ENCODE data around the gene CLEC2A.
A peak's percentile ranks its signal among the peaks of the same experiment; 100 is the strongest.
"Not testable (repeated sequence)": the region's sequence is repeated elsewhere in the genome, so short reads cannot be mapped to it uniquely, and the experiment has no call there.

Gene CLEC2A, protein sequence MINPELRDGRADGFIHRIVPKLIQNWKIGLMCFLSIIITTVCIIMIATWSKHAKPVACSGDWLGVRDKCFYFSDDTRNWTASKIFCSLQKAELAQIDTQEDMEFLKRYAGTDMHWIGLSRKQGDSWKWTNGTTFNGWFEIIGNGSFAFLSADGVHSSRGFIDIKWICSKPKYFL

DNA sequence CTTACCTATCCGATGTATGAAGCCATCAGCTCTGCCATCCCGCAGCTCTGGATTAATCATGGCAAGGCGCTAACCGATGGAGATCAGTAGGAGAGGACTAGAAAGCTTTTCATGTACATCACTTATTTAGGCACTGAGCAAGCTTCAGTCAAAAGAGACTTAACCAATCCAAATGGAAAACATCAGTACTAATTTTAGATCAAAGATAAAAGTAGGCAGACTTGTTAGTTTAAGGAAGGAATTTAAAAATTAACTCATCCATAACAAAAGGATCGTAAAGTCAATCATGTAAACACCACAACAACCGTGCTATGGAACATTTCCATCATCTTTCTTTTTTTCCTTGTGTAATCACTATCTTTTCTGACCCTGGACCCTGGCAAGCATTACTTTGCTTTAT lies at the start of gene CLEC2A:
Gene CLEC2A, minus strand, starts transcription at position 101 of the 400 bp plus-strand sequence. Its CDS starts 41 bp downstream, at position 60.
- no peak for DNase-seq

DNA sequence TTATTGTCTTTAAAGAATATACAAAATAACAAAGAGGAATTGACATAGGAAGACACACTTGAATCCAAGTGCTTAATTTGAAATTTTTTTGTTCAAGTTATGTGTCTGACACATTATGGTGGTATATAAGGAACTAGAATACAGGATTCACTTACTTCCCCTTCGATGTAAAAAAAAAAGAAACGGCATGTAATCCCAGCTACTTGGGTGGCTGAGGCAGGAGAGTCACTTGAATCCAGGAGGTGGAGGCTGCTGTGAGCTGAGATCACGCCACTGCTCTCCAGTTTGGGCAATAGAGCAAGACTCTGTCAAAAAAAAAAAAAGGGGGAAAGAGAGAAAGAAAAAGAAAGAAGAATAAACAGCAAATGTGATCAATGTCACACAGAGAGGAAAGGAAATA lies 48.0 kb upstream of the CLEC2A start:
- DNase-seq: no peak

DNA sequence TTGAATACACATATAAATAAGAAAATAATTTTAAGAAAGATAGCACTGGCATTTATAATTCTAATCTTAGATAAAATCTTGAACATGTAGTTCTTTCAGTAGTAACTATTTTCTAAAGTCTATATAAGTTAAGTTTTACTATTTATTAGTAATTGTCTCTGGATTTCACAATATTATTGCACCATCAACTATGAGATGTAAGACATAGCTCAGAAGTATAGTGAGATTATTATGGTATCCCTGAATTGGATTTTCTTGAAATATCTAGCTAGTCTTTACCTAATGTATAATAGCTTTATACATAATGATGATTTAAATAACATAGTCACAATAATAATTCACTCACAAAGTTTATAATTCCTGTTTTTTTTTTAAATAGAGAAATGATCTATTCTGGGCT lies 45.7 kb upstream of the CLEC2A start:
- no peak for DNase-seq

DNA sequence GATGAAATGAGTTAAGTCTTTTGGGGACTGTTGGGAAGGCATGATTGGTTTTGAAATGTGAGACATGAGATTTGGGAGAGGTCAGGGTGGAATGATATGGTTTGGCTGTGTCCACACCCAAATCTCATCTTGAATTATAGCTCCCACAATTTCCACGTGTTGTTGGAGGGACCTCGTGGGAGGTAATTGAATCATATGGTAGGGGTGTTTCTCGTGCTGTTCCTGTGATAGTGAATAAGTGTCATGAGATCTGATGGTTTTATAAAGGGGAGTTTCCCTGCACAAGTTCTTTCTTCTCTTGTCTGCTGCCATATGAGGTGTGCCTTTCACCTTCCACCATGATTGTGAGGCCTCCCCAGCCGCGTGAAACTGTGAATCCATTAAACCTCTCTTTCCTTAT lies 44.5 kb upstream of the CLEC2A start:
- not testable (repeated sequence) for DNase-seq

DNA sequence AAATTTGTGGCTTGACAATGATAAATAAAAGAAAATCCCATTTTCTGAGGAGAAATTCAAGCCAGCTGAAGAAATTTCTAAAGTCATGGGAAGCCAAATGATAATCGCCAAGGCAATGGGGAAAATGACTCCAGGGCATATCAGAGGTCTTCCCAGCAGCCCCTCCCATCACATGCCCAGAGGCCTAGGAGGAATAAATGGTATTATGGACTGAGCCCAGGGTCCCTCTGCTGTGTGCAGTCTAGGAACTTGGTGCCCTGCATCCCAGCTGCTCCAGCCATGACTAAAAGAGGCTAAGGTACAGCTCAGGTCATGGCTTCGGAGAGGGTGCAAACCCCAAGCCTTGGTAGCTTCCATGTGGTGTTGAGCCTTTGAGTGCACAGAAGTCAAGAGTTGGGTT lies 43.4 kb upstream of the CLEC2A start:
- no peak for DNase-seq

DNA sequence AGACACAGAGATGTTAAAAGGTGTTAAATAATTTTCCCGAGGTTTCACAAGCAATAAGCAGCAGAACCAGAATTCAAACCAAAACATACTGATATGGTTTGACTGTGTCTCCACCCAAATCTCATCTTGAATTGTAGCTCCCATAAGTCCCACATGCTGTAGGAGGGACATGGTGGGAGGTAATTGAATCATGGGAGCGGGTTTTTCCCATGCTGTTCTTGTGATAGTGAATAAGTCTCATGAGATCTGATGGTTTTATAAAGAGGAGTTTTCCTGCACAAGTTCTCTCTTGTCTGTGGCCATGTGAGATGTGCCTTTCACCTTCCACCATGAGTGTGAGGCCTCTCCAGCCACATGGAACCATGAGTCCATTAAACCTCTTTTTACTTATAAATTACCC lies 42.6 kb upstream of the CLEC2A start:
- not testable (repeated sequence) for DNase-seq

DNA sequence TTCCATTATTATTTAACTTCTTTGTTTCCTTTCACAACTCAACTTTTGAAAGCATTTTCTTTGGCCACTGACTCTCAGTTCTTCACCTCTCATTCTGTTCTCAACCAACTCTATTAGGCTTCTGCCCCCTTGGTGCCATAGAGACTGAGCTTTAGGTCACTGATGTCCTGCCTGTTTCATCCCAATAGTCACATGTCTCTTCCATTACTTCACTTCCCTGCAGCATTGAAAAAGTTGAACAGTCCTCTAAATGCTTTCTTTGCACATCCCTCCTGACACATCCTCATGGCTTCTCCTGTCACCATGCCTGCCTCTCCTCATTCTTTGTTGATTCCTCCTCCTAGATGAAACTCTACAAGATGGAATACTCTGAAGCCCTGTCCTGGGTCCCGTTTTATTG lies 41.8 kb upstream of the CLEC2A start:
- DNase-seq: no peak

DNA sequence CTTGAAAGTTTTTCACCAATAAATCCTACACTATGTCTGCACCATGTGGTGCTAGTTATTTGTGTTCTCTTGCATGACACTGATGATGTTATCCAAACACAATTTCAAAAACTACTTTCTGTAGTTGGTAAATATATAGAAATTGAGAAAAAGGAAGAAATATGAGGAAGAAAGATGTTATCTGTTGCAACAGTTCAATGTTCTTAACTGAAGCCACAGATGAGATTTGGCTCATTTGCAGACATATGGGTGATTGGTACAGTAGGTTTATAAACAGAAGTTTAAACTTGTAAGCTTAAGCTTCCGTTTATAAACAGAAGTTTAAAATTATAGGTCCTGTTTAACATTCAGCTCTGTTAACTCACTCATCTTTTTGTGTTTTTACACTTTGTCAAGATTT lies 39.0 kb upstream of the CLEC2A start, which contains the start of gene CLEC12A:
Gene CLEC12A, plus strand, starts transcription at position 229 of the 400 bp plus-strand sequence. CDS start 188 bp downstream, outside the sequence.
- DNase-seq: no peak

DNA sequence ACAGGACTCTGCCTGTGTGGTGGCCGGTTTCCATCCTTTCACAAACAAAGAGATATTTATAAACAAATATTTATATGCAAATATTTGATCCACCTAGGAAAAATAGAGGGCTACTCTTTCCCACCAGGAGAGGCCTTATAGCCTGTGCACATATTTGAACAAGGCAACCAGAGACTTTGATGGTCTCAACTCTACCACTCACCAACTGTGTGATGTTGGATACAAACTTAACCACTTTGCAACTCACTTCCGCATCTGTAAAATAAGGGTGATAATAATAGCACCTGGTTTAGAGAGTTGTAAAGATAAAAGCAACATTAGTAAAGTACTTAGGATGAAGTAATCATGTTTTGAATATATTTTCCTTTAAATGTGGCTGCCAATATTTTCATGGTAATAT lies 37.5 kb upstream of the CLEC2A start:
- DNase-seq: no peak

DNA sequence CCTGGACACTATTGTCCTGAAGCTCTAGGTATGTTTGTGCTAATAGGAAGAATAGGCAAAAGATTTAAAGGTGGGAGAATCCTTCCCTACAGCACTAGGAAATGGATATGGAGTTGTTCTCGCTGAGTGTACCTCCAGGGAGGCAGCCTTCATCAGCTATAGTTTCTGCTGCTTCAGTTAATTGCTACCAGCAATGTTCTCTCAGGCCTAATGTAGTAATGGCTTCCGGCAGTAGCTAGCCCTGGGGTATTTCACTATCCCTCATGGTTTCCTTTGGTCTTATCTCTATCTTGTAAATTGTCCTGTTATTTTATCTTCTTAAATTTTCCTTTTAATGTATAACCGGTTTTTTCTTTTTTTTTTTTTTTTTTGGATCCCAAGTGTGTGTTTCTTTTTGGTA lies 29.7 kb upstream of the CLEC2A start:
- no peak for DNase-seq

DNA sequence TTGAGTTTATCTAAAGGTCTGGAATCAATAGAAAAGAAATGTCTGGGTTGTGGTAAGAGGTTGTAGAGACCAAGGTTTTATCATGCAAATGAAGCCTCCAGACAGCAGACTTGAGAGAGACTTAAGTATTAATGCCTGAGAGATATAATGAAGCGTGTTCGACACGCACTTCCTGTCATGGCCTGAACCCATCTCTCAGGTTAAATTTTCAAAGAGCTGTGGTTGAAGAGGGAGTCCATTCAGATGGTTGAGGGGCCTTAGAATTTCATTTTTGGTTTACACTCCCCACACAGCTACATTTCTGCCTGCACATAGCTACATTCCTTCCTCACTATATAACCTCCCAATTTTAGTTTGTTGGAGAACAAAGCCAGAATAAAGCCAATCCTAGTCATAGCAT lies 28.9 kb upstream of the CLEC2A start:
- no peak for DNase-seq

DNA sequence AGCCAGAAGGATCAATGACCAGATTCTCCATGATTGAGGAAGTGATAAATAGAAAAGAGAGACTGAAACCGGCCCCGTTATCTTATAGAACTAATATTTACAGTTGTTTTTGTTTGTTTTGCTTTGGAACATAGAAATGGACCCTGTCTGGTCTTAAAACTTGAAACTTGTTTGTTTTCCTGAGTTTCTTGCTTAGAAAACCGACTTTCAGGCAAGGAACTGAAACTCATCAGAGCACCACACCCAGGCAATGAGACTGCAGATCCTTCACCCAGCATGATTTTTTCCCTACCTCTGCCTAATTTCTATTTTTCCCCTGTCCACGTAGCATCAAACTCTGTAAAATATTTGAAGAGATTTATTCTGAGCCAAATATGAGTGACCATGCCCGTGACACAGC lies 28.4 kb upstream of the CLEC2A start:
- no peak for DNase-seq

DNA sequence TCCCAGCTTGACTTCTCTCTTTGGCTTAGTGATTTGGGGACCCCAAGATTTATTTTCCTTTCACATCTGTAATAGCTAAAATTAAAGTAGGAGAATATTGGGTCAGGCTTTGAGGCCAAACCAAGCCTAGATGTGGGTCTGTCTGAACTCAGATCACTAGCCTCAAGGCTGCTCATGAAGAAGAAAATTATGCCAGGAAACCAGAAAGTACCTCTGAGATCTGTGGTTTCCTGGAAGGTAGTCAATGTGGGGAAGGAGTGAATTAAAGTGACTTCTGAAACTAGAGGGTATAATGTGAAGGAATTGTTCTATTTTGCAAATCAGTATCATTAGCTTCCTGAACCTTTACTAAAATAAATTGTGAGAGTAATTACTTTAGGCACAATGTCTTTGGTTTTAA lies 25.7 kb upstream of the CLEC2A start:
- DNase-seq: no peak

DNA sequence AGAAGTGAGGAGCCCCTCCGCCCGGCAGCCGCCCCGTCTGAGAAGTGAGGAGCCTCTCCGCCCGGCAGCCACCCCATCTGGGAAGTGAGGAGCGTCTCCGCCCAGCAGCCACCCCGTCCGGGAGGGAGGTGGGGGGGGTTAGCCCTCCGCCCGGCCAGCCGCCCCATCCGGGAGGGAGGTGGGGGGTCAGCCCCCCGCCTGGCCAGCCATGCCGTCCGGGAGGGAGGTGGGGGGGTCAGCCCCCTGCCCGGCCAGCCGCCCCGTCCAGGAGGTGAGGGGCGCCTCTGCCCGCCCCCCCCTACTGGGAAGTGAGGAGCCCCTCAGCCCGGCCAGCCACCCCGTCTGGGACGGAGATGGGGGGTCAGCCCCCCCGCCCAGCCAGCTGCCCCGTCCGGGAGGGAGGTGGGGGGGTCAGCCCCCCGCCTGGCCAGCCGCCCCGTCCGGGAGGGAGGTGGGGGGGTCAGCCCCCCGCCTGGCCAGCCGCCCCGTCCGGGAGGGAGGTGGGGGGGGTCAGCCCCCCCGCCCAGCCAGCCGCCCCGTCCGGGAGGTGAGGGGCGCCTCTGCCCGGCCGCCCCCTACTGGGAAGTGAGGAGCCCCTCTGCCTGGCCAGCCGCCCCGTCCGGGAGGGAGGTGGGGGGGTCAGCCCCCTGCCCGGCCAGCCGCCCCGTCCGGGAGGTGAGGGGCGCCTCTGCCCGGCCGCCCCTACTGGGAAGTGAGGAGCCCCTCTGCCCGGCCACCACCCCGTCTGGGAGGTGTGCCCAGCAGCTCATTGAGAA lies 21.0 kb upstream of the CLEC2A start:
- not testable (repeated sequence) for DNase-seq

DNA sequence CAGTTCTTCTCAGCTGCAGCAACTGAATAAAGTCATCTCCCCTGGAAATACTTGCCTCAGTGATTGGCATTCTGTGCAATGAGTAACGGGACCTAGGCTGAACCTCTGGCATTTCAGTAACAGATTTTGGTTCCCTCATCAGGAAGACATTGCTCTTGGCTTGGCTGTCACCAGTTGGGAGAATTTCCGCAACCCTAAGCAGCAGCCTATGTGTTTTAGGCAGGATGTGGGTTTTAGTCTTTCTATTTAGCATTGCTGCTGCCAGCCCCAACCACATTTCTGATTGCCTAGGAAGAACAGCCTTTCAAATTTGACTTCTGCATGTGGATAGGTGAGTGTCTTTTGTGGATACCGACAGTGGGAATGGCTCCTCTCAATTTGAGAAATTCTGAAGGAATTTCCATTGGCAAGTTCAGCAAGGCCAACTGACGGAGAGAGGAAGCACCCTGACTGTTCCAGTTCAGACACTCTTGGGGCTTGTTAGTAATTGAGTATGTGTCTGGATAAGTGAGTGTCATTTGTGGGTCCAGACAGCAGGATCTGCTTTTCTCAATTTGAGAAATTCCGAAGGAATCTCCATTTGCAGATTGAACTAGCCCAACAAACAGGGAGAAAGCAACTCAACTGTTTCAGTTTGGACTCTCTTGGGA lies 19.0 kb upstream of the CLEC2A start:
- no peak for DNase-seq

DNA sequence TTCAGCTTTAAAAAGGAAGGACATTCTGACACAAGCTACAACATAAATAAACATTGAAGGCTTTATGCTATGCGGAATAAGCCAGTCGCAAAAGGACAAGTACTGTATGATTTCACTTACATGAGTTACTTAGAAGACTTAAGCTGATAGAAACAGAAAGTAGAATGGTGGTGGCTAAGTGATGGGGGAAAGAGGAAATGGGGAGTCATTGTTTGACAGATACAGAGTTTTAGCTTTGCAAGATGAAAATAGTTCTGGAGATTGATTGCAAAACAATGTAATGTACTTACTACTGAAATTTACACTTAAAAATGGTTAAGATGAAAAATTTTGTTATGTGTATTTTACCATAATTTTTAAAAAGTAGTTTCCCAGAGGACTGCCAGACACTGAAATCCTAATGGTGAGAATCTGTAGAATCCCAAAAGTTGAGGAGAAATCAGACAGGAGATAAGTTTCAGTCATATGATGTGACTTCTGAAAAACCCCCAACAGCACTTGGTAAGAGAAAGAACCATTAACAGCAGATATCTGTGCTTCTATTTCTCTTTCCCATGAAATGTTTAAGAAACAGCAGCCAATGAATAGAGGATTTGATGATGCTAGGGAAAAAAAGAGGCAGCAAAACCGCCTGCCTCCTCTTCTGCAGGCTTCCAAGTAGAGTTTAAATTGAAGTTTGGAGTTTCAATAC lies 16.6 kb upstream of the CLEC2A start:
- no peak for DNase-seq

DNA sequence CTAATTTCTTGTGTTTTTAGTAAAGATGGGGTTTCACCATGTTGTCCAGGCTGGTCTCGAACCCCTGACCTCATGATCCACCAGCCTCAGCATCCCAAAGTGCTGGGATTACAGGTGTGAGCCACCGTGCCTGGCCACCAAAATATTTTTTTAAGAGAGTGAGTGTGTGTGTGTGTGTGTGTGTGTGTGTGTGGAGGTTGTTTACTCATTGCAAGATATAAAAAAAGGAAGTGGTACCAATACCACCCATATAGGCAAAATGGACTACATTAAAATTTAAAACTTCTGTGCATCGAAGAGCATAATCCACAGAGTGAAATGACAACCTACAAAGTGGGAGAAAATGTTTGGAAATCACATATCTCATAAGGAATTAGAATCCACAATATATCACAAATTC lies 15.5 kb upstream of the CLEC2A start:
- no peak for DNase-seq

DNA sequence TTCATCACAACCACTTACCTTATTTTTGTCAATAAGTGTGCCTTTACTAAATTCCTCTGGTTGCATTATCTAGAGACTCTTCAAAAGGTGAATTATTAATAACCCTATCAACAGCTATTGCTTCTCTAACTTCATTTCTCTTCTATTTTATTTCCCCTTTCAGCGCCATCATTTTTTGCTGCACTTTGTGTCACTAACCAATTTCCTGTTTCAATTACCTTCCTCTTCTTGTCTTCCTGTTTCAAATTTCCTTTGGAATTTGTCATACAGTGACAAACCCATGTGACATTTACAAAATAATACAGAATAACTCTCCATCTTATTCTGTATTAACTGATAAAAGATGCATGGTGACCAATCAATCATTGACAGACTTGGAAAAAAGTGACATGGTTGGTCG lies 12.2 kb upstream of the CLEC2A start:
- no peak for DNase-seq

DNA sequence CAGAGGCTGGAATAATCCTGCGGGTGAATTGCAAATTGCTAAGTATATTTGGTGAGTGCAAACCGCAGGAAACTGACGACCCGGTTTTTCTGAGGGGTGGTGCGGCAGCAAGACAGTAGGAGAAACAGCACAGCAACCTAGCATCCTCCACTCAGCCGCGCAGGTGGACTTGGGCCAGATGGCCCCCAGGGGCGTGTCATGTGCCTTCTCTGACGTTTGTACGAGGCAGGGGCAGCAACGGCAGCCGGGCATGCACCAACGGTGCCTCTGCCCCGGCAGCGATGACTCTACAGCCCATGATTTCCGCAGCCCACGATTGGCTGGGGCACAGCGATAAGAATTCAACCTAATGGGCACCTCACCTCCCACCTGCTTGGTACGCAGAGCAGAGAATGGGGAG lies 11.1 kb upstream of the CLEC2A start:
- DNase-seq: peak in 12 of 56 donors; percentile 1 to 65 (median 28)

DNA sequence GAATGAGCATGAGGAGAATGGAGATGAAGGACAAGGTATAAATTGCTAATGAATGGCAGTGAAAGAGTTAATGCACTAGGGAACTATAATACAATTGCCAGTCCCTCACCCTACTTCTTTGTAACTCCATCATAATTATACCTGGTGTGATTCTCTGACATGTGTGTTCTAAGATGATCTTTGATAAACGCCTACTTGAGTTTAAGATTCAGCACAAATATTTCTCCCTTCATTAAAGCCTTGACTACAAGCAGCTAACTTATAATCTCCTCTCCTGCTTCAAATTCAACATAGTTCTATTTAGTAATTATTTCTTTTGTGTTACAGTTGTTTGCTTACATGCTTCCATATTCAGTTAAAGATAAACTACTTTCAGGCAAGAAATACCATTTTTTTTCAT lies 9.7 kb upstream of the CLEC2A start:
- DNase-seq: no peak

DNA sequence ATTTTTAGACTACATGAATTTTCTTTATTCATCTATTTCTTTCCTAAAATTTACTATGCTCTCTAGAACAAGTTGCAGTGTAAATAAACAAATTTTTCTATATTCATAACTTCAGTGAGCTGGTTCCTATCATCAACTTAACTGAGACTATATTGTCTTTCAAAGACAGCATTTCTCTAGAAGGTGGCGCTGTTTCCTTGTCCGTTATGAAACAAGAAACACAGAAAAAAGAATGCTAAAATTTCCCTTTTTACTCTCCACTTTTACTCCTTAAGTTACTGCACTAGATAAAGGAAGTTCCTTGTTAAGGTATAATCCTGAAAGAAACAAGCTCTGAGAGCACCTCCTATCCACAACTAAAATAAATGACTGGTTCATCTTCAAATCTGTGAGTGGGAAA lies 8.2 kb upstream of the CLEC2A start:
- peak in 1 of 56 donors; percentile 1 for DNase-seq

DNA sequence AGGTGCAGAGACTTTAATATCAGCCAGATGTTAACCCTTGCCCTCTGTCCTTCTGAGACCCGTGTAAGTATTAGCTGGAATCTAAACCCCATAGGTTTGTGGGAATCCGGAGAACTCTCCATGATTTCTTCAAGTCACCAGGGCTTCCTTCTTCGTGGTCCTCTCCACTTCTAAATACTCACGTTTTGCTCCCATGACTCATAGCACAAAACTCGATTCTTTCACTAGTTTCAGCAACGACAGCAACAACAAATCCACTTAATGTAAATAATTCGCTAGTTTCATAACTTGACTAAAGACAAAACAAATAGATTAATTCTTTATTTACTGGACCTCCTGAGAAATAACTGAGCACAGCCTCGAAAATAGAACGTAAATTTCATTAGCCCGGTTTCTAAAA lies 4.4 kb upstream of the CLEC2A start:
- DNase-seq: no peak

All from nucleus accumbens (tissue), 56 donors.